ENCODE measurements around the gene HLCS. TPM values are rescaled to one million over a fixed set of nuclear protein-coding genes. Genes with fewer than 3 reads are reported as not detected.

Gene HLCS
- total RNA-seq, 3 donors from 2014 or later (not counting 1 experiment from before 2014, with no cell fraction given): 28.4 to 36.0 (median 33.0) TPM

GRCh38 chr21:36974851-36975192, 8.4 kb upstream of the HLCS start:
- Mint-ChIP-seq H3K9me3 (no peaks in the 10 kb centered on the region), H3K27ac (no peak overlapping the region), H3K27me3 (ENCODE audit: low read depth in 2 of 2) (peaks cover 0 to 5% of the 10 kb centered on the region in 2 donors), H3K36me3 (no peaks in the 10 kb centered on the region), H3K4me1 (peaks cover 6 to 8% of the 10 kb centered on the region in 2 donors), H3K4me3 (no peak overlapping the region)
- 86% methylated on average over 6 of the region's 6 CpGs for WGBS (ENCODE audit: insufficient coverage)
- no peak for ATAC-seq
- no peaks in the 10 kb centered on the region for H3K27me3 ChIP-seq (ENCODE audit: control insufficient read depth, insufficient read depth, low read length)
- H3K4me1 ChIP-seq (ENCODE audit: control insufficient read depth, insufficient read depth, low read length): peaks cover 6% of the 10 kb centered on the region
- TF ChIP-seq, protein P1, sequence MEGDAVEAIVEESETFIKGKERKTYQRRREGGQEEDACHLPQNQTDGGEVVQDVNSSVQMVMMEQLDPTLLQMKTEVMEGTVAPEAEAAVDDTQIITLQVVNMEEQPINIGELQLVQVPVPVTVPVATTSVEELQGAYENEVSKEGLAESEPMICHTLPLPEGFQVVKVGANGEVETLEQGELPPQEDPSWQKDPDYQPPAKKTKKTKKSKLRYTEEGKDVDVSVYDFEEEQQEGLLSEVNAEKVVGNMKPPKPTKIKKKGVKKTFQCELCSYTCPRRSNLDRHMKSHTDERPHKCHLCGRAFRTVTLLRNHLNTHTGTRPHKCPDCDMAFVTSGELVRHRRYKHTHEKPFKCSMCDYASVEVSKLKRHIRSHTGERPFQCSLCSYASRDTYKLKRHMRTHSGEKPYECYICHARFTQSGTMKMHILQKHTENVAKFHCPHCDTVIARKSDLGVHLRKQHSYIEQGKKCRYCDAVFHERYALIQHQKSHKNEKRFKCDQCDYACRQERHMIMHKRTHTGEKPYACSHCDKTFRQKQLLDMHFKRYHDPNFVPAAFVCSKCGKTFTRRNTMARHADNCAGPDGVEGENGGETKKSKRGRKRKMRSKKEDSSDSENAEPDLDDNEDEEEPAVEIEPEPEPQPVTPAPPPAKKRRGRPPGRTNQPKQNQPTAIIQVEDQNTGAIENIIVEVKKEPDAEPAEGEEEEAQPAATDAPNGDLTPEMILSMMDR (IDR thresholded peaks at IDR 0.05): no peak
- no peaks in the 10 kb centered on the region for H3K36me3 ChIP-seq (ENCODE audit: control insufficient read depth, insufficient read depth, low read length)
- no peak overlapping the region for H3K4me3 ChIP-seq (ENCODE audit: low read length)
- no peaks in the 10 kb centered on the region for H3K9me3 ChIP-seq (ENCODE audit: control insufficient read depth, insufficient read depth, low read length)
- no peak overlapping the region for H3K27ac ChIP-seq (ENCODE audit: low read length)
- intact Hi-C loops (cut with micrococcal nuclease): no loop called here
- no peak for DNase-seq

DNA sequence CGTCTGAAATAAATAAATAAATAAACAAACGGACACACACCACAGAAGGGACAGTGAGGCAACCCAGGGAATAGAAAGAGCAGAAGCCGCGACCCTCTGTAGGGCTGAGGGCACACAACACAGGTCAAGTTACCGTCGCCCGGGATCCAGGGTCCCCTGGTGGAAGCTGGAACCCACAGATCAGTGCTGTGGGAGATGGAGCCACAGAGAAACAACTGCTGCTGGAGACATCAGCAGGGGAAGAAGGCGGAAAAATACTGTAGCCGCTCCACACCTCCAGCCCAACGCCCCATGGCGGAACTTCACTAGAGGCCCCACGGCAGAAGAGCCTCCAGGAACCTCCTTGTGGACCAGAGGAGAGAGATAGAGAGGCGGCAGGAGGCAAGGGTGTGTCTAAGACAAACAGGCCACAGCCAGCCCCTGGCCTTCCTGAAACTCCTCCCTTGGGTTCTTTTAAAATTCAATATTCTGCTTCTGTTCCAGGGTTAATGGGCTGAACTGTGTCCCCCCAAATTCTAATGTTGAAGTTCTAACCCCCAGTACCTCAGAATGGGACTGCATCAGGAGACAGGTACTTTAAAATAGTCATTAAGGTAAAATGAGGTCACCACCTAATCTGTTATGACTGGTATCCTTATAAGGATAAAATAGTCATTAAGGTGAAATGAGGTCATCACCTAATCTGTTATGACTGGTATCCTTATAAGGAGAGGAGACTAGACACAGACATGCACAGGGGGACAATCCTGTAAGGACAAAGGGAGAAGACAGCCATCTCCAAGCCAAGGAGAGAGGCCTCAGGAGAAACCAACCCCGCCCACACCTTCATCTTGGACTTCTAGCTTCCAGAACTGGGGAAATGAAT, 7.7 kb upstream of the HLCS start:
- no peak for ATAC-seq

GRCh38 chr21:36968976-36969375, 2.5 kb upstream of the HLCS start:
- intact Hi-C loops (cut with micrococcal nuclease): no loop called here
- no peak overlapping the region for H3K27ac Mint-ChIP-seq
- H3K36me3 Mint-ChIP-seq: no peaks in the 10 kb centered on the region
- H3K4me1 Mint-ChIP-seq: peaks cover 9 to 13% of the 10 kb centered on the region in 2 donors
- no peaks in the 10 kb centered on the region for H3K27me3 Mint-ChIP-seq (ENCODE audit: low read depth in 2 of 2)
- no peaks in the 10 kb centered on the region for H3K9me3 Mint-ChIP-seq
- DNase-seq: no peak
- H3K4me3 ChIP-seq (ENCODE audit: low read length): no peak overlapping the region
- ATAC-seq: no peak
- no CpG with 5 or more reads among the region's 1 CpG for WGBS (ENCODE audit: insufficient coverage)
- peak overlapping the region; percentile 31 for H3K4me3 Mint-ChIP-seq
- no peaks in the 10 kb centered on the region for H3K27me3 ChIP-seq (ENCODE audit: control insufficient read depth, insufficient read depth, low read length)
- peaks cover 12% of the 10 kb centered on the region for H3K4me1 ChIP-seq (ENCODE audit: control insufficient read depth, insufficient read depth, low read length)
- H3K9me3 ChIP-seq (ENCODE audit: control insufficient read depth, insufficient read depth, low read length): no peaks in the 10 kb centered on the region
- H3K27ac ChIP-seq (ENCODE audit: low read length): no peak overlapping the region
- no peaks in the 10 kb centered on the region for H3K36me3 ChIP-seq (ENCODE audit: control insufficient read depth, insufficient read depth, low read length)
- TF ChIP-seq, protein P1 (IDR thresholded peaks at IDR 0.05): no peak

More for the DNA sequence above, 7.7 kb upstream of the HLCS start:
- Mint-ChIP-seq H3K27me3 (ENCODE audit: low read depth in 2 of 2) (peaks cover 0 to 5% of the 10 kb centered on the region in 2 donors), H3K27ac (no peak overlapping the region), H3K4me1 (peaks cover 6 to 8% of the 10 kb centered on the region in 2 donors), H3K4me3 (no peak overlapping the region), H3K9me3 (no peaks in the 10 kb centered on the region), H3K36me3 (no peaks in the 10 kb centered on the region)
- H3K27ac ChIP-seq (ENCODE audit: low read length): no peak overlapping the region
- no peaks in the 10 kb centered on the region for H3K9me3 ChIP-seq (ENCODE audit: control insufficient read depth, insufficient read depth, low read length)
- H3K36me3 ChIP-seq (ENCODE audit: control insufficient read depth, insufficient read depth, low read length): no peaks in the 10 kb centered on the region
- DNase-seq: no peak
- H3K4me1 ChIP-seq (ENCODE audit: control insufficient read depth, insufficient read depth, low read length): peaks cover 6% of the 10 kb centered on the region
- TF ChIP-seq, protein P1 (IDR thresholded peaks at IDR 0.05): no peak
- H3K4me3 ChIP-seq (ENCODE audit: low read length): no peak overlapping the region
- 91% methylated on average over 14 of the region's 14 CpGs for WGBS (ENCODE audit: insufficient coverage)
- H3K27me3 ChIP-seq (ENCODE audit: control insufficient read depth, insufficient read depth, low read length): no peaks in the 10 kb centered on the region
- intact Hi-C loops (cut with micrococcal nuclease): no loop called here
